NCI-H510A treated with DMSO at 0.1 percent for 48 hours (cell line): ENCODE data around the gene ITFG1.

Source experiments
- DNase-seq: peaks from one replicate; lab custom pipeline; 2025; lab: John Stamatoyannopoulos, UW

ITFG1 gene

GRCh38 chr16:47323241-47323640 is 137.6 kb downstream of the ITFG1 start:
- no peak for DNase-seq

- DNase-seq, result no peak
These were observed 140.1 kb downstream of the ITFG1 start for GRCh38 chr16:47320546-47321310.

- DNase-seq, result no peak
These were observed 143.2 kb downstream of the ITFG1 start for GRCh38 chr16:47317465-47318240.

GRCh38 chr16:47316442-47317015 is 144.3 kb downstream of the ITFG1 start:
- no peak for DNase-seq

GRCh38 chr16:47311738-47312505 is 148.9 kb downstream of the ITFG1 start:
- DNase-seq, result no peak

- DNase-seq, result no peak
These were observed 150.1 kb downstream of the ITFG1 start for GRCh38 chr16:47310792-47311211.

- DNase-seq, result no peak
These were observed 151.1 kb downstream of the ITFG1 start for GRCh38 chr16:47309581-47310312.

GRCh38 chr16:47308601-47309000 is 152.3 kb downstream of the ITFG1 start:
- DNase-seq, result no peak

- DNase-seq, result no peak
These were observed 156.3 kb downstream of the ITFG1 start for GRCh38 chr16:47304563-47304962.

- DNase-seq, result no peak
These were observed 161.3 kb downstream of the ITFG1 start for GRCh38 chr16:47299587-47299986.

- no peak for DNase-seq
These were observed 175.9 kb downstream of the ITFG1 start for GRCh38 chr16:47284999-47285398.

- no peak for DNase-seq
These were observed 182.4 kb downstream of the ITFG1 start for GRCh38 chr16:47278306-47278970.

- DNase-seq, result no peak
These were observed 184.3 kb downstream of the ITFG1 start for GRCh38 chr16:47276522-47276921.

- DNase-seq, result no peak
These were observed 197.9 kb downstream of the ITFG1 start for GRCh38 chr16:47262938-47263337.

- DNase-seq, result no peak
These were observed 200.4 kb downstream of the ITFG1 start for GRCh38 chr16:47260503-47260902.

- DNase-seq, result no peak
These were observed 201.9 kb downstream of the ITFG1 start for GRCh38 chr16:47258874-47259461.

- no peak for DNase-seq
These were observed 206.1 kb downstream of the ITFG1 start for GRCh38 chr16:47254756-47255155.

GRCh38 chr16:47250983-47251382 is 209.9 kb downstream of the ITFG1 start:
- DNase-seq, result no peak

- DNase-seq, result no peak
These were observed 213.2 kb downstream of the ITFG1 start for GRCh38 chr16:47247690-47248089.

- no peak for DNase-seq
These were observed 216.7 kb downstream of the ITFG1 start for GRCh38 chr16:47244206-47244605.

GRCh38 chr16:47241061-47241460 is 219.8 kb downstream of the ITFG1 start:
- DNase-seq, result no peak
